ENCODE results near the gene ATG16L1.

- TF ChIP-seq GATA2 (IDR thresholded peaks at IDR 0.05; ENCODE audit: low read depth, low read length) (no peak), GATA3 (IDR thresholded peaks at IDR 0.05; ENCODE audit: low read depth, low read length) (no peak)
Measured at GRCh38 chr2:233307565-233307964, 56.1 kb downstream of the ATG16L1 start, which contains the start of gene SAG.
